ENCODE results near the gene SLC7A8. TPM values are rescaled to one million over a fixed set of nuclear protein-coding genes. Genes with fewer than 3 reads are reported as not detected.

The SLC7A8 gene
- total RNA-seq, 3 donors from 2014 or later (not counting 1 experiment from before 2014, with no cell fraction given), result 0.42 to 1.2 (median 1.0) TPM

- H3K9me3 ChIP-seq (ENCODE audit: control insufficient read depth, insufficient read depth, low read length), result no peaks in the 10 kb centered on the region
- Mint-ChIP-seq H3K9me3 (no peaks in the 10 kb centered on the region), H3K4me1 (no peaks in the 10 kb centered on the region), H3K36me3 (no peaks in the 10 kb centered on the region), H3K4me3 (no peak overlapping the region), H3K27ac (no peak overlapping the region), H3K27me3 (ENCODE audit: low read depth in 2 of 2) (peaks cover under 1 to 11% of the 10 kb centered on the region in 2 donors)
- no peaks in the 10 kb centered on the region for H3K36me3 ChIP-seq (ENCODE audit: control insufficient read depth, insufficient read depth, low read length)
- TF ChIP-seq CTCF (IDR thresholded peaks at IDR 0.05), result no peak
- no peak overlapping the region for H3K4me3 ChIP-seq (ENCODE audit: low read length)
- H3K27me3 ChIP-seq (ENCODE audit: control insufficient read depth, insufficient read depth, low read length), result no peaks in the 10 kb centered on the region
- no peak for DNase-seq
- no peak overlapping the region for H3K27ac ChIP-seq (ENCODE audit: low read length)
- no peak for ATAC-seq
- intact Hi-C loops (cut with micrococcal nuclease), result no loop called here
- no peaks in the 10 kb centered on the region for H3K4me1 ChIP-seq (ENCODE audit: control insufficient read depth, insufficient read depth, low read length)
- WGBS (ENCODE audit: insufficient coverage), result 86% methylated on average over 7 of the region's 7 CpGs
These were observed 12.2 kb upstream of the SLC7A8 start for GRCh38 chr14:23195552-23196101.

- ATAC-seq, result no peak
- H3K4me1 Mint-ChIP-seq, result no peaks in the 10 kb centered on the region
- peaks cover 0 to 3% of the 10 kb centered on the region in 2 donors for H3K27me3 Mint-ChIP-seq (ENCODE audit: low read depth in 2 of 2)
- no peaks in the 10 kb centered on the region for H3K36me3 Mint-ChIP-seq
- 73% methylated on average over 2 of the region's 3 CpGs for WGBS (ENCODE audit: insufficient coverage)
- Histone ChIP-seq H3K9me3 (ENCODE audit: control insufficient read depth, insufficient read depth, low read length) (no peaks in the 10 kb centered on the region), H3K27me3 (ENCODE audit: control insufficient read depth, insufficient read depth, low read length) (no peaks in the 10 kb centered on the region), H3K4me3 (ENCODE audit: low read length) (no peak overlapping the region), H3K36me3 (ENCODE audit: control insufficient read depth, insufficient read depth, low read length) (no peaks in the 10 kb centered on the region), H3K27ac (ENCODE audit: low read length) (no peak overlapping the region), H3K4me1 (ENCODE audit: control insufficient read depth, insufficient read depth, low read length) (no peaks in the 10 kb centered on the region)
- H3K9me3 Mint-ChIP-seq, result no peaks in the 10 kb centered on the region
- DNase-seq, result no peak
- TF ChIP-seq CTCF (IDR thresholded peaks at IDR 0.05), result no peak
- H3K4me3 Mint-ChIP-seq, result no peak overlapping the region
- intact Hi-C loops (cut with micrococcal nuclease), result no loop called here
- H3K27ac Mint-ChIP-seq, result no peak overlapping the region
These were observed 10.0 kb upstream of the SLC7A8 start for GRCh38 chr14:23193432-23193831.

- no peak for DNase-seq
- H3K9me3 ChIP-seq (ENCODE audit: control insufficient read depth, insufficient read depth, low read length), result no peaks in the 10 kb centered on the region
- Mint-ChIP-seq H3K27ac (no peak overlapping the region), H3K27me3 (ENCODE audit: low read depth in 2 of 2) (peaks cover 0 to 5% of the 10 kb centered on the region in 2 donors), H3K4me3 (no peak overlapping the region), H3K36me3 (no peaks in the 10 kb centered on the region), H3K4me1 (no peaks in the 10 kb centered on the region), H3K9me3 (no peaks in the 10 kb centered on the region)
- no peak for ATAC-seq
- intact Hi-C loops (cut with micrococcal nuclease), result loop anchor here (1.0 kb wide), 1 partner anchor 68 kb away; no protein-coding TSS in a partner anchor
- no peak overlapping the region for H3K4me3 ChIP-seq (ENCODE audit: low read length)
- H3K4me1 ChIP-seq (ENCODE audit: control insufficient read depth, insufficient read depth, low read length), result peaks cover 4% of the 10 kb centered on the region
- no peaks in the 10 kb centered on the region for H3K27me3 ChIP-seq (ENCODE audit: control insufficient read depth, insufficient read depth, low read length)
- 100% methylated on average over 2 of the region's 2 CpGs for WGBS (ENCODE audit: insufficient coverage)
- TF ChIP-seq CTCF (IDR thresholded peaks at IDR 0.05), result no peak
- no peak overlapping the region for H3K27ac ChIP-seq (ENCODE audit: low read length)
- no peaks in the 10 kb centered on the region for H3K36me3 ChIP-seq (ENCODE audit: control insufficient read depth, insufficient read depth, low read length)
These were observed 4.5 kb upstream of the SLC7A8 start for GRCh38 chr14:23187925-23188324.

All from natural killer cell (primary cell).